Measurements from ENCODE around the gene POU2F1. TPM values are rescaled to one million over a fixed set of nuclear protein-coding genes. Genes with fewer than 3 reads are reported as not detected.

POU2F1 gene
- total and polyA plus RNA-seq, 11 donors, result 2.4 to 13.4 (median 8.8) TPM

GRCh38 chr1:167392200-167392696, 171.6 kb downstream of the POU2F1 start:
- 96 to 98% (median 97%) methylated on average over 7 of the region's 7 CpGs for WGBS, 4 donors
- no peak for TF ChIP-seq POLR2A (IDR thresholded peaks at IDR 0.05)
- TF ChIP-seq CTCF (IDR thresholded peaks at IDR 0.05), result no peak
- Histone ChIP-seq H3K27me3 (no peaks in the 10 kb centered on the region), H3K4me1 (peaks cover 0 to under 1% (median 0%) of the 10 kb centered on the region in 12 donors), H3K9me3 (no peaks in the 10 kb centered on the region), H3K4me3 (no peak overlapping the region), H3K27ac (no peak overlapping the region), H3K36me3 (peaks cover 0 to 58% (median 26%) of the 10 kb centered on the region in 9 donors)
- no peak for DNase-seq
- intact Hi-C loops (cut with DNase I), result loop anchor here in 1 of 10 donors (10.0 kb wide), 1 partner anchor 127 kb away; no protein-coding TSS in a partner anchor
- ATAC-seq, result no peak

- no peak overlapping the region for H3K4me3 ChIP-seq
- 77 to 81% (median 77%) methylated on average over 2 of the region's 2 CpGs for WGBS, 4 donors
- no peaks in the 10 kb centered on the region for H3K9me3 ChIP-seq
- H3K36me3 ChIP-seq, result peaks cover 0 to 90% (median 38%) of the 10 kb centered on the region in 9 donors
- no peak for ATAC-seq
- no peak for DNase-seq
- no peaks in the 10 kb centered on the region for H3K27me3 ChIP-seq
- TF ChIP-seq POLR2A (IDR thresholded peaks at IDR 0.05), result no peak
- H3K4me1 ChIP-seq, result peaks cover 0 to 9% (median 0%) of the 10 kb centered on the region in 12 donors
- intact Hi-C loops (cut with DNase I), result loop anchor here (2.0 to 10.0 kb wide), 6 partner anchors 42 to 144 kb away; no protein-coding TSS in a partner anchor
- H3K27ac ChIP-seq, result no peak overlapping the region
Observed at GRCh38 chr1:167400359-167400953, 179.8 kb downstream of the POU2F1 start.

- WGBS, 4 donors, result 66 to 69% (median 67%) methylated on average over 8 of the region's 8 CpGs
- no peaks in the 10 kb centered on the region for H3K27me3 ChIP-seq
- no peak overlapping the region for H3K4me3 ChIP-seq
- peaks cover 0 to 9% (median 0%) of the 10 kb centered on the region in 12 donors for H3K4me1 ChIP-seq
- H3K36me3 ChIP-seq, result peaks cover 0 to 91% (median 41%) of the 10 kb centered on the region in 9 donors
- H3K9me3 ChIP-seq, result no peaks in the 10 kb centered on the region
- no peak overlapping the region for H3K27ac ChIP-seq
- peak in 3 of 5 donors; percentile 24 to 32 (median 27) for DNase-seq
- intact Hi-C loops (cut with DNase I), result loop anchor here (2.0 to 10.0 kb wide), 6 partner anchors 41 to 143 kb away; no protein-coding TSS in a partner anchor
- TF ChIP-seq POLR2A (IDR thresholded peaks at IDR 0.05) (no peak), CTCF (IDR thresholded peaks at IDR 0.05) (peak; percentile 23 to 64 (median 47))
- peak in 3 of 4 donors; percentile 49 to 68 (median 62) for ATAC-seq
Observed at GRCh38 chr1:167401260-167401873, 180.7 kb downstream of the POU2F1 start.

GRCh38 chr1:167404161-167404888, 183.6 kb downstream of the POU2F1 start:
- Histone ChIP-seq H3K27me3 (no peaks in the 10 kb centered on the region), H3K4me3 (no peak overlapping the region), H3K9me3 (no peaks in the 10 kb centered on the region), H3K27ac (no peak overlapping the region), H3K36me3 (peaks cover 0 to 86% (median 28%) of the 10 kb centered on the region in 9 donors), H3K4me1 (peaks cover 0 to 9% (median 0%) of the 10 kb centered on the region in 12 donors)
- ATAC-seq (no peak), DNase-seq (no peak)
- 64 to 71% (median 66%) methylated on average over 4 of the region's 4 CpGs for WGBS, 4 donors
- TF ChIP-seq POLR2A (IDR thresholded peaks at IDR 0.05), result no peak
- no peak for TF ChIP-seq CTCF (IDR thresholded peaks at IDR 0.05)
- intact Hi-C loops (cut with DNase I), result loop anchor here (5.0 to 10.0 kb wide), 5 partner anchors 128 to 140 kb away; no protein-coding TSS in a partner anchor
